Keratinocyte (primary cell): ENCODE results near the gene ZCCHC7.

Experiments used
- CTCF ChIP-seq, 3 experiments: IDR thresholded peaks in 1 of 3; conservative IDR thresholded peaks in 1 of 3; optimal IDR thresholded peaks in 1 of 3; 2 replicates in 2 of 3; 3 replicates in 1 of 3; pipeline versions ENCODE3 to v1.5.1; 2011; ENCODE audit warnings: low read length in 3 of 3, mild to moderate bottlenecking in 3 of 3, moderate library complexity in 2 of 3, control low read depth in 1 of 3, inconsistent platforms in 1 of 3; ENCODE audit not compliant: insufficient read depth in 2 of 3; ENCODE audit errors: extremely low read depth in 1 of 3
- EZH2 ChIP-seq: IDR thresholded peaks from one replicate; pipeline ENCODE4 v1.6.1; 2012; ENCODE audit warnings: inconsistent platforms, mild to moderate bottlenecking, low read length, moderate library complexity

GRCh38 chr9:37399336-37399735 lies 279.0 kb downstream of the ZCCHC7 start:
- no peak for TF ChIP-seq CTCF (optimal IDR thresholded peaks at IDR 0.05 in 1 of 3, IDR thresholded peaks at IDR 0.05 in 1 of 3, conservative IDR thresholded peaks at IDR 0.05 in 1 of 3; ENCODE audit: extremely low read depth in 1 of 3, insufficient read depth in 2 of 3, low read length in 3 of 3)
- TF ChIP-seq EZH2 = no peak
